GM19452 (cell line): Measurements from ENCODE around the gene VPS36.
"Not testable (repeated sequence)": the region's sequence is repeated elsewhere in the genome, so short reads cannot be mapped to it uniquely, and the experiment has no call there.

Source experiments
- ATAC-seq: cut with Tn5 transposase; IDR thresholded peaks from one replicate; pipeline ENCODE4 v1.9.1; 2021; ENCODE audit not compliant: unreplicated experiment

Gene VPS36

DNA sequence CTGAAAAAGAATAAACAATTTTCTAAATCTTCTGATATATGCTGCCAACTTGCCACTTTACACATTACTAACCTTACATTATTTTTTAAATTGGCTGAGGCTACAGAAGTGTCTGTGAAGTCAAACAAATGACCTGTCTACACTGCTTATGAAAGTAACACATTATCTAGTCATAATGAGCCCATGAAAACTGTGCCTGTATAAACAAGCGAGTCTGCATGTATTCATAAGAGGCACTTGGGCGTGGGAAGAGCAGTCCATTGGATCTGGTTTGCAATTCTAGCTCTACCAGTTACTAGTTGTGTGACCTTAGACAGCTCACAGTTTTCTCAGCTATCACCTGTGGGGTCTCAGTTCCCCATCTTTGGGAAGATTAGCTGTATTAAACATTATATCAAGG lies 3.1 kb downstream of the VPS36 start:
- no peak for ATAC-seq

DNA sequence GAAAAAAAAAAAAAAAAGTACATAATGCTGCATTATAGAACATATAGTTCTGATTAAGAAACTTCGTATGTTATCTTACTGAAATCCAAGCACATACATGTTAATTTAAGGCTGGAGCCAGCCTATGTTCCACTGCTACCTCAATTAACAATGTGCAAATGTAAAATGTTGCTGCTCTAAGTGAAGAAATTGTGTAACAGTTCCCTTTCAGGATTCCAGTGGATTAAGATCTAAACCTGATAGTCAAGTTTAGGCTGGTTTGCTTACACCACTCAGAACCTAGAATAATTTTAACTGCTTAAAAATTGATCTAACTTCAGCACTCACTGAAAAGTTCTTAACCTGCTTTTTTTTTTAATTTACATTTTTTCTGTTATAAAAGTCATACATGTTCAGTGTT lies 4.2 kb downstream of the VPS36 start:
- no peak for ATAC-seq

DNA sequence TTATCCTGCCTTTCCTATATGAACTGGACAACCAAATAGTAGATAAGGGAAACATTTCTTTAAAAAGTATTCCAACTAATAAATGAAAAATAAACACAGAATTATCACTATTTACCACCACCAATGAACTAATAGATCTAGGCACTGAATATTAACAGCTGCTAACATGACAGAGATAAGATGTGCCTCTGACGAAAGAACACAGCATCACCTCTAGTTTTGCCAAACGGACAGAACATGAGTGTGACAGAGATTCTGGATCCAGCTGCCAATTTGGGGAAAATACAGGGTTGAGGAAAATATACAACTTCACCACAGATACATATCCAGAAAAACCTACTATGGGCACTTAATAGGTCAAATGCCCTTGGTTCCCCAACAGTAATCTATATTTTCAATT lies 18.0 kb downstream of the VPS36 start:
- no peak for ATAC-seq

DNA sequence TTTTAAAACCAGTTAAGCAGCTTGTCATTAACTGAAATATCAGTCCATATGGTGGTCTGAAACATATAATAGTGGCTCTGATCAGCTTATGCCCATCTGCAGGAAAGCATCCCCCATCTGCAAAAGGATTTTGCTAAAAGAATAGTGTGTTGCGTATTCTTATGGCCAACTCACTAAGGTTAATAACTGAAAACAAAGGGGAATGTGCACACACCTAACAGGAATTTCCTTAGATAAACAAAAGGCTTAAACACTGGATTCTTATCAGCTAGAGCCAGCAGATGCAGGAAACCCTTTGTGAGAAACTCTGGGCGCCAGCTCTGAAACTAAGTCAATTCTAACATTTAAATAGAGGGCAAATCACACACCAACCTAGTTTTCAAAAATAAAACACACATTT lies 22.1 kb downstream of the VPS36 start:
- no peak for ATAC-seq

DNA sequence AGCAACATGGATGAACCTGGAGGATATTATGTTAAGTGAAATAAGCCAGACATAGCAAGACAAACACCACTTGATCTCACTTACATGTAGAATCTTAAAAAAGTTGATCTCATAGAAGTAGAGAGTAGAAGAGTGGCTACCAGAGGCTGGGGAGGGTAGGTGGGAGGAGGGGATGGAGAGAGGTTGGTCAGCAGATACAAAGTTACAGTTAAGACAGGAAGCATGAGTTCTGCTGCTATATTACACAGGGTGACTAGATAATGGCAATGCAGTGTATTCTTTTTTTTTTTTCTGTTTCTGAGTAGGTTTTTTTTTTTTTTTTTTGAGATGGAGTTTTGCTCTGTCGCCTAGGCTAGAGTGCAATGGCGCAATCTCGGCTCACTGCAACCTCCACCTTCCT lies 29.2 kb downstream of the VPS36 start:
- ATAC-seq: no peak

DNA sequence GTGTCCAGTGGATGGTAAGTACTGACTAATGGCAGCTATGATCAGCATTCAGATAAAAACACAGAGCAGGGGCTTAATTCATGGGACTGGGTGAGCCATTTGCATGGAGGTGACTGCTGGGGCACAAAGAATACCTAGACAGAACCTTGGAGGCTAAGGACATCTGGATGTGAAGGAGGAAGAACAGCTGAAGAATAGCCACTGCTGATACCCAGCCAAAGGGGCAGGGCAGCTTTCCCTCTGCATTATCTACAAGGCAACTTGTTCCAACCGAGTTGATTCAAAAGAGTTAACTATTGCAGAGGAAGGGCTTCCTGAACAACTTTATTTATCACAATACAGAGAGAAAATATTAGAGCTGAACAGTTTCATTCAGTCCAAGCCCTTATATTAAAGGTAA lies 31.4 kb downstream of the VPS36 start:
- no peak for ATAC-seq

DNA sequence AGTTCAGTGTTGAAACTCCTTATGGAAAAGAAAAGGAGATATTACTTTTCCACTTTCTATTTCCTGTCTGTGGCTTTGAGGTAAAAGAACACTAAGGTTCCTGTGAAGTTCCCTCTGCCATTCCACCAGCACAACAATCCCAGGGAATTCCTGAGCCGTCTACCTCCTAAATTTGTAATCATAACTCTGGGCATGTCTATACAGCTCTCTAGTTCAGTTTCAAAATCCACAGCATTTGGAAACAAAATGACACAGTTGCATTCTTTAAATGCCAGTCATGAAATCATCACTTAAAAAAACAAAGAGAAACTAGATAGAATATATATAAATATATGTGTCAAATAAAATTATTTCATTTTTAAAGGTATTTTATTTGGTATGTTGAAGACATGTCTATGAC lies 35.5 kb downstream of the VPS36 start:
- ATAC-seq: no peak

DNA sequence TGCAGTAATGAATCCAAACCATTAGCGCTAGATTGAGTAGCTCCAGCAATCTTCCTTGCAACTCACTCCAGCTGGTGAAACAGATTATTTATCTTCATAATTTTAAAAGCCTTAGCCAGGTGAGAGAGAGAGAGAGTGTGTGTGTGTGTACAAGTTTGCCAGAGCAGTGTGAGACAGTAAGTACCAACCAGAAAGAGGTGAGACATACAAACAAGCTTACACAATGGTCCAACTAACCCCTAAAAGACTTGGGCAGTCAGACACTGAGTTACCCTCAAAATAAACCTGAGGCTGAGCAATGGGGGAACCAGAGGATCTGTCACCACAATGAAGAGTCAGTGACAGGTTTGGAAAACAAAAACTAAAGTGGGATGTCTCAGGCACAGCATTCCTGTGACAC lies 36.4 kb downstream of the VPS36 start:
- ATAC-seq: no peak

DNA sequence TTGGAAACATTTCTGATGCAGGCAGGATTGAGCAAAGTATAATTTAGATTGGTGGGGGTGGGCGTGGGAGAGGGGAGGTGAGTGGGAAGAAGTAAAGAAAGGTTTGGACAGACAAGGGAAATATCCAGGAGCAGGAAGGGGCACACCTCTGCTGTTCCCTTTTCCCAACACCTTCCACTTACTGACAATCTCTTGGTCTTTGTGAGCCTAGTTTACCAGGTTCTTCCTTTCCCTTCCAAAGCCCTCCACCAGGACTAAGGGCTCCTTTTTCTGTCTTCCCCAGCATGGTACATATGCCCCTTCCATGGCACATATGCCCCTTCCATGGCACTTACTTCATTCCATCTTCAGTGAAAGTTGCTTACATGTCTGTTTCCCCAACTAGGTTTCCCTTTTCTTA lies 38.3 kb downstream of the VPS36 start:
- ATAC-seq: no peak

DNA sequence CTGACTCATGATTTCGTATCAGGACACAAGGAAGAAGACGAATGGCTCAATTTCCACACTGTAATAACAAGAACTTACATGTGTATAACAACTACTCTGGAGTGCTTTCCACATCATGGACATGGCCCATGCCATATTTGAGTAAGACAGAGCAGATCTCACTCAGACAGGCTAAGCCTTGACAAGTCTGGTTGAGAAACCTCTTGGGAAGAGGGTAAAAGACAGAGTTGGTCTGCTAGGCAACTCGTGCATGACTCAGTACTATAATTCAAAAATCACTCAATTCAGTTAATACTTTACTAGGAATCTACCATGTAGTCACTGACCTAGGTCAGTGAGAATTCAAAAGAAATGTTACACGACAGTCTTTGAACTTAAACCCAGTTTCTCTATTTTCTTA lies 38.8 kb downstream of the VPS36 start:
- ATAC-seq: peak; percentile 97

DNA sequence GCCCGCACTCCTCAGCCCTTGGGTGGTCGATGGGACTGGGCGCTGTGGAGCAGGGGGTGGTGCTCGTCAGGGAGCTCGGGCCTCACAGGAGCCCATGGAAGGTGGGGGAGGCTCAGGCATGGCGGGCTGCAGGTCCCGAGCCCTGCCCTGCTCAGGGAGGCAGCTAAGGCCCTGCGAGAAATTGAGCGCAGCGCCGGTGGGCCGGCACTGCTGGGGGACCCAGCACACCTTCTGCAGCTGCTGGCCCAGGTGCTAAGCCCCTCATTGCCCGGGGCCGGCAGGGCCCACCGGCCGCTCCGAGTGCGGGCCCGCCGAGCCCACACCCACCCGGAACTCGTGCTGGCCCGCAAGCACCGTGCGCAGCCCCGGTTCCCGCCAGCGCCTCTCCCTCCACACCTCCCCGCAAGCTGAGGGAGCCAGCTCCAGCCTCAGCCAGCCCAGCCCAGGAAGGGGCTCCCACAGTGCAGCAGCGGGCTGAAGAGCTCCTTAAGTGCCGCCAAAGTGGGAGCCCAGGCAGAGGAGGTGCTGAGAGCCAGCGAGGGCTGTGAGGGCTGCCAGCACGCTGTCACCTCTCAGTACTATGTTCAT lies 42.3 kb downstream of the VPS36 start:
- ATAC-seq: not testable (repeated sequence)

DNA sequence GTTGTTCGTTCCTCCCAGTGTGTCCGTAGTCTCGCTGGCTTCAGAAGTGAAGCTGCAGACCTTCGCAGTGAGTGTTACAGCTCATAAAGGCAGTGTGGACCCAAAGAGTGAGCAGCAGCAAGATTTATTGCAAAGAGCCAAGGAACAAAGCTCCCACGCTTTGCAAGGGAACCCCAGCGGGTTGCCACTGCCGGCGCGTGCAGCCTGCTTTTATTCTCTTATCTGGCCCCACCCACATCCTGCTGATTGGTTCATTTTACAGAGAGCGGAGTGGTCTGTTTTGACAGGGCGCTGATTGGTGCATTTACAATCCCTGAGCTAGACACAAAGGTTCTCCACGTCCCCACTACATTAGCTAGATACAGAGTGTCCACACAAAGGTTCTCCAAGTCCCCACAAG lies 43.0 kb downstream of the VPS36 start:
- not testable (repeated sequence) for ATAC-seq

DNA sequence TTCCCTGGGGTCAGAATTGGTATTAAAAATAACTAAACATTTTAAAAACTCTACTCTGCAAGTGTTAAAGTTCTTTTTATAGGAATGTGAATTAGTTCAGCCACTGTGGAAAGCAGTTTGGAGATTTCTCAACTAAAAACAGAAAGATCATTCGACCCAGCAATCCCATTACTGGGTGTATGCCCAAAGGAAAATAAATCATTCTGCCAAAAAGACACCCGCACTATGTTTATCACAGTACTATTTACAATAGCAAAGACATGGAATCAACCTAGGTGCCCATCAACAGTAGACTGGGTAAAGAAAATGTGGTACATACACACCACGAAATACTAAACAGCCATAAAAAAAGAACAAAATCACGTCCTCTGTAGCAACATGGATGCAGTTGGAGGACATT lies 43.8 kb downstream of the VPS36 start:
- no peak for ATAC-seq

DNA sequence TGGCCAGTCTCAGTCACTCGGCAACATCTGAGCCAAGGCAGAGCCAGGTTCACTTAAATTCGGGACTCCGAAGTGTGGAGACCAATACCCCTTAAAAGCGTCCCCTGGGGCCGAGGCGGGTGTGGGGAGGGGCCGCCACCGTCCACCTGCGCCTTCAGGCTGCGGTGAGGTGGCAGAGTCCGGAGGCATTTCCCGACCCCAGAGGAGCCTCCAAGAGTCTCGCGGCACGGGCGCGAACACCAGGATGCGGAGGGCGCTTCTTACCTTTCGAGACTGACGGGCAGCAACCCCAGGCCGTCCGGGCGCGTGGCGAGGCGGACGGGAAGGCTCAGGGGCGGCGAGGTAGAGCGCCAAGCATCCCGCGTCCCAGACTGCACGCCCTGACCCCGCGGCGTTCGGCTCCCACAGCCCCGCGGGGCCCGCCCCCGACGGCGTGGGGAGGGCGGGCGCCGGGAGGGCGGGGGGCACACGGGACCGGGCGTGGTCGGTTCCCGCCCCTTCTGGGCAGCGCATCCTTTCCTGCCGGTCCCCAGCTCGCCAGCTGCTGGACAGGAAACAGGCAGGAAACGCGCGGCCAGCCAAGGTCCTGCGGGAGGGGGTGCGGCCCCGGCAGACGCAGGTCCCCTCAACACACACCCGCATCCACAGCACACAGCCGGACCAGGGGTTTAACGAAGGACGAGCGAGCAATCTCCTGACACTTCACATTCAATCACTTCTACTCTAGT lies 44.5 kb downstream of the VPS36 start, which contains the start of gene THSD1:
Gene THSD1, minus strand, starts transcription at position 406 of the 728 bp plus-strand sequence. CDS start 3,572 bp downstream, outside the sequence.
- peak; percentile 64 for ATAC-seq

DNA sequence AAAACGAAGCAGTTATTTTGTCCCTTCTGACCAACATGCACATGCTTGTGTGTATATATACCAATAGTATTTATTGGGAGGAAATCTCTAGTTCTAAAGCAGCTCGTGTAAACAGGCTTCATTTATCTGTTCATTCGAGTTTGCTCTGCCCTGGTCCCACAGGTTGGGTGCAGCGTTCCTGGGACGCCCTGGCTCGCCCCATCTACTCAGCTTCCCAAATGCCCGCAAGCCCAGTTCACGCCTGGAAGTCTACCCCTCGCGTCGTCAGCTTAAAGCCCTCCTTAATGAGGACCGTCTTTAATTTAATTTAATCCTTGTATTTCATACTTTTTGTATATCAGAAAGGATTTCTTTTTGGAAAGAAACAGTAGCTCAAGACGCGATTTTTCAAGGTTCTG lies 45.1 kb downstream of the VPS36 start:
- ATAC-seq: no peak

DNA sequence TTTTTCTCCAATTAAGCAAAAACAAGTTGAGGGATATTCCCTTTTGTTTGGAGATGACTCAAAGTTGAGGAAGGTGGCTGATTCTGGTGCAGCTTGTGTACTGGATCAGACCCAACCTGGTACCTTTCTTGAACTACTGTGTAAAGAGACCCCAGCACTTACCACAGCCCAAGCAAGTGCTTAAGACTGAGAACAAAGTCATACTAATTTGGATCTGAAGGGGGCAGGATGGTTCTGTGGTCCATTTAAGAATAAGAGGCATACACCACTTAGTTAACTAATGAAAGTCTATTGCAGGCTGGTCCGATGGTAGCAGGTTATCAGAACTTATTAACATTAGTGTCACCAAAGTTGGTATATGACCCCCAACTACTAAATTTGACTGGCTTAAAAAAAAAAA lies 50.7 kb downstream of the VPS36 start:
- no peak for ATAC-seq

DNA sequence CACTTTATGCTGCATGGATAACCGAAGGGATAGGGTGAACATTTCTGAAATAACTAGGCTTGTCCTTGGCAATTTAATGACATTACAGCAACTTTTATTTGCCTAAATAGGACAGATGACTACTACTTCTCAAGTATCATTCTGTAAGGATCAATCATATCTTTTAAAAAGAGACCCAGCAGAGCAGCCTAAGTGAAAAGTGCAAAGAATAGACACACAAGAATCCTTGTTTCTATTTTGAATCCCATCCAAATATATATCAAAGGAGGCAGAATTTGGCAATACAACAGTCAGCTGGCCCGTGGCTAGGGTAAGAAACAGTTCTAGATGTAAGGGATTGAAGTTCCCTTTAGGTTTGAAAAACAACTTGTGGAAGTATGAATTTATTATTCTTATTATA lies 51.4 kb downstream of the VPS36 start:
- no peak for ATAC-seq

DNA sequence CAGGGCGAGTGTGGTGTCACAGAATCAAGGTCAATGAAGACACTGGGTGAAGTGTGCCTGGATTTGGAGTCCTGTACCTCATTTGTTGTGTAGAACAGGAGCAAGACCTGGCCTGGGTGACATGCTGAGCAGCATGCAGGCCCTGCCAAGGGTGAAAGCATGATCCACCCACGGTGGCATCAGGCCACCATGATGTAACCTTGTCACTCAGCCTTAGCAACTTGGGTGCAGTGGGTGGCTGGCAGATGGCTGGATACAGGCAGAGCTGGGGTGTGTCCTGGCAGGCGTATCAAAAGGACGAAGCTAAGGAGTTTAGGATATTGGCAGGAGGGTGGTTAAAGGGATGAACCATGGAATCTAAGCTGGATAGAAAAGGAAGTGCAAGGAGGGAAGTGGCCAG lies 54.7 kb downstream of the VPS36 start:
- no peak for ATAC-seq

DNA sequence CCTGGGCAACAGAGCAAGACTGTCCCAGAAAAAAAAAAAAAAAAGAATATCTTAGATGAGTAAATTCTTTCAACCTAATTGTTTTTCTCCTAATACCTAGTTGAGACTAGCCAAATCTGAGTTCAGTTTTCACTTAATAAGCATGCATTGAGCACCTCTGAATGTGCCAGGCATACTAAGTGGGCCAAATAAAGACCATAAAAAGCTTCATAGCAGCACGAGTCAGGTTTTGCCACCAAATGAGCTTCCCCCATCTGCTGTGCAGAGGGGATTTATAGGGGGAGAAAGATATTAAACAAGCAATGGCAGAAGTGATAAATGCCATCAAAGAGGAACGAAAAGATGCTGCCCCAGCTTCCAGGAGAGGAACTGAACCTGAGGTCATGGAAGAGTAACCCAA lies 55.8 kb downstream of the VPS36 start:
- ATAC-seq: no peak

DNA sequence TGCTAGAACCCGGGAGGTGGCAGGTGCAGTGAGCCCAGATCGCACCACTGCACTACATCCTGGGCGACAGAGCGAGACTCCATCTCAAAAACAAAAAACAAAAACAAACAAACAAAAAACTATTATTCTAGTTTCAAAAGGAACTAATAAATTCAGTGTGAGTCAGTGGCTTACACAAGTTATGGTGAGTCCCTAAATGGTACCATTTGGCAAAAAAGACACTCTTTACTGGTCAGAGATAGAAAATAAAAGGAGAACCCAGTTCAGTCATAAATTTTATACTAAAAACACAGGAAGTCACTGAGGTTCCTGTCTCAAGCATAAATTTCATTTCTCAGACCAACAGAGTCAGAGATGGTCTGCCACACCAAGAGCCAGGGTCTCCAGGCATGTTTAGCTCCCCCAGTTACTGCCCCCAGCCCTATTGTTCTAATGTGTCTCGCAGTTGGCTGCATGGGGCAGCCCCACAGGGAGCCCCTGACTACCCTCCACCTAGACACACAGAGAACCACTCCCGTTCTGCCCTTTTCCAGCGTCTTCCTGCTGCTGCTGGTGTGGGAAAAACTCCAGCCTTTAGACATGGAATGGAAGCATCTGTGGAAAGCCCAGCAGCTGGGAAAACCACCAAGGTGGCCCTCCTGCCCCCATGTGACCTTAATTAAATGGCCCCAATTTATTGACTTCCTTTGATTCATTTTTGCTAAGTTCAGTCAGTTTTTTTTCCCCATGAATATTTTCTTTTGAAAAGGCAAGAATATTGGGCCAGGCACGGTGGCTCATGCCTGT lies 56.7 kb downstream of the VPS36 start:
- ATAC-seq: no peak

DNA sequence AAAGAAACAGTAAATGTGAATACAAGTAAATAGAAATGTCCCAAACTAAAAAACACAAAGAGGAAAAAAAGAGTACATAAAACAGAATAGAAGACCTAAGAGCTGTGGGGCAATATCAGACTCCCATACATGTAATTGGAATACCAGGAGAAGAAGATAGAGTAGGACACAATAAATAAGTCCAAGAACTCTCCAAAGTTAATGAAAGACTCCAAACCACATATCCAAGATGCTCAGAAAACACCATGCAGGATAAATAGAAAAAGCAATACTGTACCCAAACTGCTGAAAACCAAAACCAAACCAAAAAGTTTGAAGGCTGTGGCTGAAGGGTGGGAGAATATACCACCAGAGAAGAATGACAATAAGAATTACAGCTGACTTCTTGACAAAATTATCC lies 62.7 kb downstream of the VPS36 start:
- ATAC-seq: no peak

DNA sequence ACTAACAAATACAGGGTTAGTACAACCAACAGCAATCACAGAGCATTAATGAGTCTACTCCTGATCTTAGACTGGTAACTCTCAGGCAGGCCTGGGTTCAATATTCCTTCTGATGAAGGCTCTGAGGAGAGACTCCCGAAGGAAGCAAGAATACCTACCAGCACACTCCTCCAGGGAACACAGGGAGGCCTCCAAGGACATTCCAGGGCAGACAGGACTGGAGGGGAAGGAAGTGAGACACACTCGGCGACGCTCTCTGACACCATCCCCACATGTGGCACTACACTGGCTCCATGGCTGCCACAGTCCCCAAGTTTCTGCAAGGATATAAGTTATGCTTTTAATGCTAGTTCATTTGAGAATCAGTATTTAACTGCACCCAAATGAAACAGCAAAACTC lies 64.6 kb downstream of the VPS36 start:
- ATAC-seq: no peak
